HFFc6 (cell line): ENCODE measurements around the gene IQCH. TPM values are rescaled to one million over a fixed set of nuclear protein-coding genes. Genes with fewer than 3 reads are reported as not detected.

Source experiments
- DNase-seq: peaks from one replicate; pipeline ENCODE4 v3.0.0-alpha.2; 2018
- H3K27ac Mint-ChIP-seq: 2 replicates; pipeline ENCODE4 v1.8.0; 2020; ENCODE audit warnings: mild to moderate bottlenecking, mixed read lengths
- H3K27me3 Mint-ChIP-seq: 2 replicates; pipeline ENCODE4 v1.8.0; 2021; ENCODE audit warnings: mild to moderate bottlenecking, moderate library complexity, mixed read lengths; ENCODE audit not compliant: insufficient read depth
- H3K36me3 Mint-ChIP-seq: 2 replicates; pipeline ENCODE4 v1.8.0; 2021; ENCODE audit warnings: low read depth, mixed read lengths
- H3K4me1 Mint-ChIP-seq: 2 replicates; pipeline ENCODE4 v1.8.0; 2020; ENCODE audit warnings: low read depth, mixed read lengths
- H3K4me3 Mint-ChIP-seq: 2 replicates; pipeline ENCODE4 v1.8.0; 2020; ENCODE audit warnings: mild to moderate bottlenecking, moderate library complexity, mixed read lengths
- H3K9me3 Mint-ChIP-seq: 2 replicates; pipeline ENCODE4 v1.8.0; 2020; ENCODE audit warnings: mild to moderate bottlenecking, mixed read lengths
- total RNA-seq, 6 experiments: library from RNA; stranded (reverse); fragmentation: NEBNext Ultra II Directional; extraction: Animal tissue kit (Norgen Biotek cat#: 25700); gene quantifications; 2 replicates in 1 of 6; 3 replicates in 5 of 6; pipeline ENCODE4 v1.2.3, GENCODE V29; 2021
- TF ChIP-seq, protein P1 (sequence below): fragments of 200-600 bp; sonication (generic); IDR thresholded peaks from 2 replicates; pipeline ENCODE4 v1.5.0; 2021; ENCODE audit warnings: antibody characterized with exemption, mild to moderate bottlenecking

Gene IQCH
- total RNA-seq, 6 experiments from 2014 or later, result 1.1 to 2.2 (median 1.5) TPM

DNA sequence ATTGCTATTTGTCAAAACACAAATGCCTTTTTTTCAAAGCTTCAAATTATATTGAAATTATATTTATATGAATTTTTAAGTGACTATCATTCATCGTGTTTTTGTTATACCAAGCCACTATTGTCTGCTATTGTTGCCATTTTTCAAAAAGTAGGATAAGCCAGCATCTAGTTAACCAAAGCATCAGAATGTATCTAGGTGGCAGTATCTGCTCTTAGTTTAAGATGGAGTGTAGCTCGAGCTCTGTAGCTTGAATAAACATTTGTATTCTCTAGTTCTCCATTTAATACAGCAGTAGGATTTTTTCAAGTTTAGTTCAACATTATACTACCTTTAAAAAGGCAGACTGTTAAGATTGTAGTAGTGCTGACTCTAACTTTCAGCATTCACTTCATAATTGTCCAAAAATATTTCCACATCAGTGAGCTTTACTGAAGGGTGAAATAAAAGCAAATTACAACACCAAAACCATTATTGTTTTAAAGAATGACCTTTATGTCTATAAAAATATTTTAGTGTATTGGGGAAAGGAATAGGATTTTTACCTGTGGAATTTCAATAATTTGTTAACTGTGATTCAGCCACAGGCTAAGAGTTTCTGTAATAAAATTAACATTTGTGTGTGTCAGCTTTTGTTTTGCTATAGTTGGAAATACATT lies 246.7 kb downstream of the IQCH start:
- peak; percentile 48 for DNase-seq
- H3K27me3 Mint-ChIP-seq, result no peaks in the 10 kb centered on the region; the same call in 1 of the 2 replicates
- peaks cover 45% of the 10 kb centered on the region for H3K4me1 Mint-ChIP-seq
- no peak overlapping the region for H3K4me3 Mint-ChIP-seq
- H3K9me3 Mint-ChIP-seq, result no peaks in the 10 kb centered on the region
- no peak overlapping the region for H3K27ac Mint-ChIP-seq
- TF ChIP-seq, protein P1, sequence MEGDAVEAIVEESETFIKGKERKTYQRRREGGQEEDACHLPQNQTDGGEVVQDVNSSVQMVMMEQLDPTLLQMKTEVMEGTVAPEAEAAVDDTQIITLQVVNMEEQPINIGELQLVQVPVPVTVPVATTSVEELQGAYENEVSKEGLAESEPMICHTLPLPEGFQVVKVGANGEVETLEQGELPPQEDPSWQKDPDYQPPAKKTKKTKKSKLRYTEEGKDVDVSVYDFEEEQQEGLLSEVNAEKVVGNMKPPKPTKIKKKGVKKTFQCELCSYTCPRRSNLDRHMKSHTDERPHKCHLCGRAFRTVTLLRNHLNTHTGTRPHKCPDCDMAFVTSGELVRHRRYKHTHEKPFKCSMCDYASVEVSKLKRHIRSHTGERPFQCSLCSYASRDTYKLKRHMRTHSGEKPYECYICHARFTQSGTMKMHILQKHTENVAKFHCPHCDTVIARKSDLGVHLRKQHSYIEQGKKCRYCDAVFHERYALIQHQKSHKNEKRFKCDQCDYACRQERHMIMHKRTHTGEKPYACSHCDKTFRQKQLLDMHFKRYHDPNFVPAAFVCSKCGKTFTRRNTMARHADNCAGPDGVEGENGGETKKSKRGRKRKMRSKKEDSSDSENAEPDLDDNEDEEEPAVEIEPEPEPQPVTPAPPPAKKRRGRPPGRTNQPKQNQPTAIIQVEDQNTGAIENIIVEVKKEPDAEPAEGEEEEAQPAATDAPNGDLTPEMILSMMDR, result peak; percentile 68
- no peaks in the 10 kb centered on the region for H3K36me3 Mint-ChIP-seq

DNA sequence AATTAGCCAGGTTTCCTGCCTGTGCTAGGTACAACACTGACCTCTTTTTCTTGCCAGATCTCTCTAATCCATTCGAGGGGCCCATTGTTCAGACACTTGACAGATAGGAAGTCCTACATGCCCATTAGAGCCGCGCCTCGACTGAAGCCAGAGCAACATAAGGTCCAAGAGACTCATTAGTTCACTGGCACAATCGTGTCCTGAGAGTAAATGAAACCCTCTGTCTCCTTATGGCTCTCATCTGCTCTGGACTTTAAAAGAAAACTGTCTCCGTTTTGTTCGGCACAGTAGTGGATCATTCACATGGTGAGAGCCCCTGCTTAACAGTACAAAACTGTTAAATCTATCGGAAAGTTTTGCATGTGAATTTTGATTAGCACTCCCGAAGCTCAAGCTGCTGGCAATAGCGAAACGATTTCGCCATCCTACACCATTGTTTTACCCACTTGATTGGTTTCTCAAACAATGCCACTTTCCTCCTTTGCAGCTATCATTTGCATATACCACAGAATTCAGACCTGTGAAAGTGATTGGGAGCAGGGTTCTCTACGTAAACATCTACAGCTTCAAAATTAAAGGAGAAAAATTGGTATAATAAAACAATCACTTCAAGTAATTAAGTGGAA lies 247.4 kb downstream of the IQCH start:
- Mint-ChIP-seq H3K9me3 (no peaks in the 10 kb centered on the region), H3K4me1 (peaks cover 45% of the 10 kb centered on the region), H3K27ac (no peak overlapping the region), H3K4me3 (no peak overlapping the region), H3K27me3 (no peaks in the 10 kb centered on the region; the same call in 1 of the 2 replicates), H3K36me3 (no peaks in the 10 kb centered on the region)
- TF ChIP-seq, protein P1, result no peak
- no peak for DNase-seq

DNA sequence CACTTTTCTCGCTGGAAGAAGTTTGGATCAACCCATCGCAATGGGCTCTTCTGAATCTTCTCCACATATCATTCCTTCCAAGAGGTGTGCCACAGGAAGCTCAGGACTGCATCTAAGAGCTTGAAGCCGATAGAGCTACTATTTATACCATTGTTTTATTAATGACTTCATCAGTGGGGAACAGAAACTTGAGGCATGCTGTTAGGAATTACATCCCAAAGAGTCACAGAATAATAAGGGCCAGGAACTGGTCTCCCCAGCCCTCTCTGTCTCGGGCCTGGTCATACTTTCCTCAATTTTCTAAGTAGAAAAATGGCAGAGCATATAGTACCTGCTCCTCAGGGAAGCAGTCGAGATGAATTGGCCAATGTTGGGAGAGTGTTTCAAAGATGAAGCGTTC lies 249.5 kb downstream of the IQCH start:
- no peaks in the 10 kb centered on the region for H3K27me3 Mint-ChIP-seq

DNA sequence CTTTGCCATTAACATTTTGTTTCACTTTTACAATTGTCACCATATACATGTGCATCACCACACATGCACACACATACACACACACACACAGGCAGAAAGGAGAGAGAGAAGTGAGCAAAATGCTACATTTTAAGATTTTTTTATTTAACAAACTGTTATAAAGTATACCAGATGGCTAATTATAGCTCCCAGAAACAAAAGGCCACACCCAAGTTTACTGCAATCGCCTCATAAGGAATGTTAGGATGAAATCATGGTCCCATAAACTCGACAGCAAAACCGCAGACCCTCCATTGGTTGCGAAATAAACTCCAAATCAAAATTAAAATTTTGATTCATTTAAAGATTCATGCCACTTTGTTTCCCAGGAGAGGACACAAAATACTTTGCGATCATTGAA lies 250.2 kb downstream of the IQCH start:
- H3K4me3 Mint-ChIP-seq, result peak overlapping the region; percentile 65
- H3K36me3 Mint-ChIP-seq, result no peaks in the 10 kb centered on the region
- peaks cover 60% of the 10 kb centered on the region for H3K4me1 Mint-ChIP-seq

More for the DNA sequence above, 249.5 kb downstream of the IQCH start:
- Mint-ChIP-seq H3K4me1 (peaks cover 57% of the 10 kb centered on the region), H3K27ac (peak overlapping the region; percentile 66), H3K9me3 (no peaks in the 10 kb centered on the region), H3K36me3 (no peaks in the 10 kb centered on the region), H3K4me3 (peak overlapping the region; percentile 18; the same call in 1 of the 2 replicates)
- TF ChIP-seq, protein P1, result no peak
- no peak for DNase-seq

DNA sequence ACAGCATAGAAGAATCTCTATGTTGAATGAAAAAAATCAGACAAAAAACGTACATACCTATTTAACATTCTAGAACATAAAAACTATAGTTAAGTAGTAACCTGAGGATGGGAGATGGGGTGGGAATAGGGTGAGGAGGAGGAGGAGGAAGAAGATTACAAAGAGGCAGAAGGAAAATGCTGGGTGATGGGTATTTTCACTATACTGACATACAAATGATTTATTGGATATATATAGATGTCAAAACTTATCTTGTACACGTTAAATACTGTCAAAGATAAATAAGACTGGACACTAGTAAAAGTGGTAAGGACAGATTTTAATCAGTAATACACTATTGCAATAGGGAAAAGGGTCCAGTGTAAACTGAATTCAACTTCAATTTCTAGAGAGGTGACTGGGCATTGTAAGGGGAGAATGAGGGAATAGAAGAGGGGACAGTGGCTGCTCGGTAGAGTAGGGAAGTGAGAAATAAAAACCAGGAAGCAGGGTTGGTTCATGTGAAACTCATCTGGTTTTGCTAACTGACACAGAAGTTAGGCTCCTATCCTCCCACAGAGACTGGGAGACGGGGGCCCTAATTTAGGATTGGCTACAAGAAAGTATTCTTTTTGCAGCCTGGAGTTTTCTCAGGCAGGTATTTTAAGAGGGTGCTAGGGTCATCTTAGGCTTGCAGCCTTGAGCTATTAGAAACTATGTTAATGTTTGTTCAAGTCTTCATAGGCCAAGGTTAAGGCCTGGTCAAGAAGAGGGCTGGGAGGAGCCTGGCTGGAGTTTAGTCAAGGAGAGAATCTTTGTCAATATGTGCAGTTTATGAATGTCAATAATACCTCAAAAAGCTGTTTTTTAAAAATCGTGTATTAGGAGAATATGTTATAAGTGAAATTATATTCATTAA lies 251.3 kb downstream of the IQCH start:
- TF ChIP-seq, protein P1, result no peak
- Mint-ChIP-seq H3K27me3 (no peaks in the 10 kb centered on the region), H3K9me3 (no peaks in the 10 kb centered on the region), H3K27ac (no peak overlapping the region), H3K4me1 (peaks cover 71% of the 10 kb centered on the region), H3K36me3 (no peaks in the 10 kb centered on the region), H3K4me3 (no peak overlapping the region)
- no peak for DNase-seq

More for the DNA sequence above, 250.2 kb downstream of the IQCH start:
- TF ChIP-seq, protein P1, result no peak
- Mint-ChIP-seq H3K27me3 (no peaks in the 10 kb centered on the region), H3K27ac (peak overlapping the region; percentile 66), H3K9me3 (no peaks in the 10 kb centered on the region)
- DNase-seq, result peak; percentile 40
